BJ (cell line): ENCODE results near the gene NOVA2. TPM values are rescaled to one million over a fixed set of nuclear protein-coding genes. Genes with fewer than 3 reads are reported as not detected.

Experiments
- CTCF ChIA-PET: fragments of 350-600 bp; formaldehyde crosslinking; extraction: SDS; loops from one replicate; lab custom pipeline; 2021; ENCODE audit warnings: antibody characterized with exemption, inconsistent platforms; lab: Yijun Ruan, JAX
- POLR2A ChIA-PET: fragments of 300-600 bp; sonication (Branson Sonifier 250); formaldehyde crosslinking; extraction: SDS; loops from one replicate; lab custom pipeline; 2021; ENCODE audit warnings: antibody characterized with exemption; lab: Charles Lee
- DNase-seq: peaks from one replicate; pipeline ENCODE4 v3.0.0-alpha.2; 2011; ENCODE audit warnings: low read depth
- H3K27me3 ChIP-seq: 2 replicates; pipeline ENCODE4 v1.6.0; 2011; ENCODE audit warnings: low read length; ENCODE audit not compliant: control insufficient read depth, insufficient read depth
- H3K36me3 ChIP-seq: 2 replicates; pipeline ENCODE4 v1.5.1; 2011; ENCODE audit warnings: low read length; ENCODE audit not compliant: control insufficient read depth, insufficient read depth
- H3K4me3 ChIP-seq: 2 replicates; pipeline ENCODE4 v1.5.1; 2011; ENCODE audit warnings: low read depth, mild to moderate bottlenecking, control low read depth, low read length
- polyA plus RNA-seq: library from polyadenylated mRNA; depleted of rRNA; stranded (reverse); fragments of >200 nt; gene quantifications from 2 replicates; pipeline ENCODE4 v1.2.3, GENCODE V29; 2011
- TF ChIP-seq, protein P1 (sequence below): IDR thresholded peaks from 2 replicates; pipeline ENCODE4 v1.5.1; 2011; ENCODE audit warnings: low read depth, mild to moderate bottlenecking, control low read depth, inconsistent platforms, low read length, moderate library complexity; ENCODE audit not compliant: insufficient read depth

The NOVA2 gene
- polyA plus RNA-seq, 1 experiment: 0.01 TPM

DNA sequence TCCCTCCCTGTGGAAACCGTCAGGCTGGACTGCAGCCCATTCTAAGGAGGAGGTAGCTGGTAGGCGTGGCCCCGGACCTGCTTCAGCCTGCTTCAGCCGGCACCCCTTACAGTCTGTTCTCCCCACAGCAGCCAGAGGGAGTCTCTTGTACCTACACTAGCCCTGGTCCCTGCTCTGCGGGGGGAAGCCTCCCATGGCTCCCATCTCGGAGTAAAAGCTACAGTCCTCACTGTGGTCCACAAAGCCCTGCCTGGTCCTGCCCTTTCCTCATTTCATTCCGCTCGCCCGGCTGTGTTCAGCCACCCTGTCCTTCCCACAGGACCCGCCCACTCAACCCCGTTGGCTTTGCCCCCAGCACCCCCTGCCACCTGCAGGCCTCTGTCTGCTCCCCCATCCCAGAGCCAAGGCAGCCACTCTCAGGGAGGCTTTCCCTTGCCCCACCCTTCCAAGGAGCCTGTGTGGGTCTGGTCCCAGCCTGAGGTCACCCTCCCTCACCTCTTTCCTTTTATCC lies 47.9 kb upstream of the NOVA2 start:
- DNase-seq: no peak
- peaks cover 1% of the 10 kb centered on the region for H3K36me3 ChIP-seq
- TF ChIP-seq, protein P1, sequence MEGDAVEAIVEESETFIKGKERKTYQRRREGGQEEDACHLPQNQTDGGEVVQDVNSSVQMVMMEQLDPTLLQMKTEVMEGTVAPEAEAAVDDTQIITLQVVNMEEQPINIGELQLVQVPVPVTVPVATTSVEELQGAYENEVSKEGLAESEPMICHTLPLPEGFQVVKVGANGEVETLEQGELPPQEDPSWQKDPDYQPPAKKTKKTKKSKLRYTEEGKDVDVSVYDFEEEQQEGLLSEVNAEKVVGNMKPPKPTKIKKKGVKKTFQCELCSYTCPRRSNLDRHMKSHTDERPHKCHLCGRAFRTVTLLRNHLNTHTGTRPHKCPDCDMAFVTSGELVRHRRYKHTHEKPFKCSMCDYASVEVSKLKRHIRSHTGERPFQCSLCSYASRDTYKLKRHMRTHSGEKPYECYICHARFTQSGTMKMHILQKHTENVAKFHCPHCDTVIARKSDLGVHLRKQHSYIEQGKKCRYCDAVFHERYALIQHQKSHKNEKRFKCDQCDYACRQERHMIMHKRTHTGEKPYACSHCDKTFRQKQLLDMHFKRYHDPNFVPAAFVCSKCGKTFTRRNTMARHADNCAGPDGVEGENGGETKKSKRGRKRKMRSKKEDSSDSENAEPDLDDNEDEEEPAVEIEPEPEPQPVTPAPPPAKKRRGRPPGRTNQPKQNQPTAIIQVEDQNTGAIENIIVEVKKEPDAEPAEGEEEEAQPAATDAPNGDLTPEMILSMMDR: no peak
- CTCF ChIA-PET: interaction anchor here (1.1 to 4.8 kb wide), 3 partner anchors 10 to 243 kb away, joined by 3 to 33 read pairs (median 4); no protein-coding TSS in a partner anchor
- POLR2A ChIA-PET: no interaction called here
- peaks cover 4% of the 10 kb centered on the region for H3K27me3 ChIP-seq
- no peak overlapping the region for H3K4me3 ChIP-seq

- Histone ChIP-seq H3K27me3 (peaks cover 4% of the 10 kb centered on the region), H3K36me3 (peaks cover 1% of the 10 kb centered on the region), H3K4me3 (no peak overlapping the region)
- POLR2A ChIA-PET: no interaction called here
- no peak for DNase-seq
- TF ChIP-seq, protein P1: no peak
- CTCF ChIA-PET: interaction anchor here (1.1 to 4.8 kb wide), 4 partner anchors 7 to 57 kb away, joined by 3 to 38 read pairs (median 19); no protein-coding TSS in a partner anchor
Measured at GRCh38 chr19:46020819-46021125, 47.1 kb upstream of the NOVA2 start.

- ChIA-PET POLR2A (no interaction called here), CTCF (interaction anchor here (0.8 to 4.8 kb wide), 5 partner anchors 9 to 246 kb away, joined by 3 to 38 read pairs (median 5); no protein-coding TSS in a partner anchor)
- H3K36me3 ChIP-seq: peaks cover 1% of the 10 kb centered on the region
- TF ChIP-seq, protein P1: no peak
- H3K27me3 ChIP-seq: peaks cover 9% of the 10 kb centered on the region
- DNase-seq: no peak
- H3K4me3 ChIP-seq: no peak overlapping the region
Measured at GRCh38 chr19:46019270-46019669, 45.6 kb upstream of the NOVA2 start.

- peaks cover 9% of the 10 kb centered on the region for H3K27me3 ChIP-seq
- TF ChIP-seq, protein P1: no peak
- ChIA-PET POLR2A (no interaction called here), CTCF (interaction anchor here (0.7 to 4.8 kb wide), 5 partner anchors 9 to 241 kb away, joined by 3 to 38 read pairs (median 5); no protein-coding TSS in a partner anchor)
- peaks cover 1% of the 10 kb centered on the region for H3K36me3 ChIP-seq
- no peak overlapping the region for H3K4me3 ChIP-seq
- DNase-seq: no peak
Measured at GRCh38 chr19:46018729-46019251, 45.1 kb upstream of the NOVA2 start.

DNA sequence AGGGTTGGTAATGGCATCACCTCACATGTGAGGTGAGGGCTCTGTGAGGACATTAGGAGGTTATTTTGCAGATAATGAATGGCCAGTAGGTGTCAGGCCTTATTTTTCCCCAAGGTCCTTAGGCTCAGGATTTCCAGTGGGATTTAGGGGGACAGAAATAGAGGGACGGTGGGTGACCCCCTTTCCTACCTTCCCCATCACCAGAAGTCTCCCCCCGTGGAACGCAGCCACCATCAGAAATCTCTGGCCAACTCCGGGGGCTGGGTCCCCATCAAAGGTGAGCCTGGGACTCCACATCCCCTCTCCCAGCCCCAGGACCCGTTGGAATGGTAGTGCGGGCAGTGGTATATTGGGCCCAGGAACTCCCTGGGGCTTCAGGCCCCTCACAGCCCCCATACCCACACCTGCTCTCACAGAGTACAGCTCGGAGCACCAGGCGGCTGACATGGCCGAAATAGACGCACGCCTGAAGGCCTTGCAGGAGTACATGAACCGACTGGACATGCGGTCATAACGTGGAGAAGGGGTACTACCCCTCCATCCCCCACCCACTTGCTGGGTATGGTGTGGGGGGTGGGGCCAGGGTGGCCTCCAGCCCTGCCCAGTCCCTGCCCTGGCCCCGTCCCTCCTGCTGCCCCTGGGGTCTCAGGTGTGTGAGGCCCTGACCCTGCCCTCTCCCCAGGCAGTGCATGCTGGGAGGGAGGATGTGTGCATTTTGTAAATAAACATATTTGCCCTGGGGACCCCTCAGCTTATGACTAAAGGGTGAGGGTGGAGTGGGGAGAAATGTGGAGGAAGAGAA lies 44.4 kb upstream of the NOVA2 start:
- DNase-seq: no peak
- Histone ChIP-seq H3K27me3 (peaks cover 9% of the 10 kb centered on the region), H3K36me3 (peaks cover 1% of the 10 kb centered on the region), H3K4me3 (no peak overlapping the region)
- ChIA-PET POLR2A (no interaction called here), CTCF (interaction anchor here (0.7 to 4.8 kb wide), 7 partner anchors 7 to 250 kb away, joined by 3 to 38 read pairs (median 5); no protein-coding TSS in a partner anchor)
- TF ChIP-seq, protein P1: no peak
